H9 (cell line): ENCODE results near the gene ZSCAN32. TPM values are rescaled to one million over a fixed set of nuclear protein-coding genes. Genes with fewer than 3 reads are reported as not detected.

Experiments used
- DNase-seq: peaks from one replicate; pipeline ENCODE4 v3.0.0-alpha.2; 2017
- H2AFZ ChIP-seq: one replicate; pipeline ENCODE4 v1.6.1; 2013; ENCODE audit warnings: mild to moderate bottlenecking, low read length, control low read depth, moderate library complexity
- H2AK5ac ChIP-seq: 2 replicates; pipeline ENCODE4 v1.6.1; 2013; ENCODE audit warnings: low read length, control low read depth, mixed read lengths; ENCODE audit not compliant: insufficient read length
- H2BK120ac ChIP-seq: one replicate; pipeline ENCODE4 v1.6.1; 2013; ENCODE audit warnings: low read depth, mild to moderate bottlenecking, low read length, control low read depth, inconsistent platforms; ENCODE audit not compliant: poor library complexity, severe bottlenecking
- H2BK12ac ChIP-seq: 2 replicates; pipeline ENCODE4 v1.6.1; 2013; ENCODE audit warnings: low read length, control low read depth, mixed read lengths, low read depth; ENCODE audit not compliant: insufficient read length
- H2BK15ac ChIP-seq: 2 replicates; pipeline ENCODE4 v1.6.1; 2013; ENCODE audit warnings: low read depth, low read length, control low read depth
- H2BK20ac ChIP-seq: one replicate; pipeline ENCODE4 v1.6.1; 2013; ENCODE audit warnings: low read depth, mild to moderate bottlenecking, low read length, control low read depth, inconsistent platforms; ENCODE audit not compliant: poor library complexity, severe bottlenecking
- H2BK5ac ChIP-seq: 2 replicates; pipeline ENCODE4 v1.6.1; 2013; ENCODE audit warnings: low read length, control low read depth, mixed read lengths; ENCODE audit not compliant: insufficient read length
- H3K14ac ChIP-seq: 2 replicates; pipeline ENCODE4 v1.6.1; 2013; ENCODE audit warnings: low read length, control low read depth; ENCODE audit not compliant: insufficient read depth
- H3K18ac ChIP-seq: 2 replicates; pipeline ENCODE4 v1.6.1; 2013; ENCODE audit warnings: low read depth, mild to moderate bottlenecking, mixed read lengths, low read length, control low read depth; ENCODE audit not compliant: insufficient read length
- H3K23ac ChIP-seq: 2 replicates; pipeline ENCODE4 v1.6.1; 2013; ENCODE audit warnings: low read length, control low read depth, mixed read lengths, low read depth; ENCODE audit not compliant: insufficient read length
- H3K23me2 ChIP-seq: 2 replicates; pipeline ENCODE4 v1.6.1; 2013; ENCODE audit warnings: low read depth, mild to moderate bottlenecking, mixed read lengths, low read length, control low read depth; ENCODE audit not compliant: insufficient read length, poor library complexity, severe bottlenecking
- H3K27ac ChIP-seq: 2 replicates; pipeline ENCODE4 v1.5.1; 2013; ENCODE audit warnings: low read length, control low read depth, mixed read lengths, low read depth; ENCODE audit not compliant: insufficient read length
- H3K27me3 ChIP-seq: 2 replicates; pipeline ENCODE4 v1.6.1; 2013; ENCODE audit warnings: low read length, control low read depth, inconsistent platforms; ENCODE audit not compliant: insufficient read depth
- H3K4ac ChIP-seq: 2 replicates; pipeline ENCODE4 v1.6.1; 2013; ENCODE audit warnings: low read depth, mild to moderate bottlenecking, control low read depth, inconsistent platforms, low read length, moderate library complexity
- H3K4me1 ChIP-seq: 2 replicates; pipeline ENCODE4 v1.6.1; 2013; ENCODE audit warnings: low read length, control low read depth, inconsistent platforms; ENCODE audit not compliant: insufficient read depth
- H3K4me2 ChIP-seq: 2 replicates; pipeline ENCODE4 v1.6.1; 2013; ENCODE audit warnings: low read length, control low read depth, mixed read lengths; ENCODE audit not compliant: insufficient read length, insufficient read depth
- H3K56ac ChIP-seq: 2 replicates; pipeline ENCODE4 v1.6.1; 2013; ENCODE audit warnings: low read depth, mild to moderate bottlenecking, mixed read lengths, low read length, control low read depth; ENCODE audit not compliant: insufficient read length
- H3K79me1 ChIP-seq: 2 replicates; pipeline ENCODE4 v1.6.1; 2013; ENCODE audit warnings: low read depth, mild to moderate bottlenecking, moderate library complexity, low read length, control low read depth, inconsistent platforms; ENCODE audit not compliant: insufficient read depth, poor library complexity, severe bottlenecking
- H3K79me2 ChIP-seq: 2 replicates; pipeline ENCODE4 v1.6.1; 2013; ENCODE audit warnings: low read length, control low read depth, inconsistent platforms; ENCODE audit not compliant: insufficient read depth
- H3K9ac ChIP-seq: 2 replicates; pipeline ENCODE4 v1.6.1; 2013; ENCODE audit warnings: low read length, control low read depth, mixed read lengths; ENCODE audit not compliant: insufficient read length; ENCODE audit errors: extremely low read depth
- H3K9me3 ChIP-seq: one replicate; pipeline ENCODE4 v1.6.1; 2013; ENCODE audit warnings: low read depth, low read length, inconsistent platforms; ENCODE audit not compliant: control insufficient read depth
- H3T11ph ChIP-seq: one replicate; pipeline ENCODE4 v1.6.1; 2013; ENCODE audit warnings: mild to moderate bottlenecking, low read length, control low read depth, inconsistent platforms
- H4K20me1 ChIP-seq: one replicate; pipeline ENCODE4 v1.6.1; 2013; ENCODE audit not compliant: control insufficient read depth, insufficient read length, insufficient read depth
- H4K5ac ChIP-seq: 2 replicates; pipeline ENCODE4 v1.6.1; 2013; ENCODE audit warnings: low read depth, mild to moderate bottlenecking, mixed read lengths, low read length, control low read depth; ENCODE audit not compliant: insufficient read length
- H4K8ac ChIP-seq: replicated peaks from 2 replicates; pipeline ENCODE4 v1.6.1; 2013; ENCODE audit warnings: low read length, control low read depth, mixed read lengths, low read depth; ENCODE audit not compliant: insufficient read length
- H4K91ac ChIP-seq: 2 replicates; pipeline ENCODE4 v1.6.1; 2013; ENCODE audit warnings: low read depth, mild to moderate bottlenecking, moderate library complexity, mixed read lengths, low read length, control low read depth; ENCODE audit not compliant: insufficient read length
- H3K27ac Mint-ChIP-seq, 3 experiments: 2 replicates in 2 of 3; 3 replicates in 1 of 3; pipeline ENCODE4 v1.8.0; 2020 to 2021; ENCODE audit warnings: mixed read lengths in 3 of 3, mild to moderate bottlenecking in 1 of 3, moderate library complexity in 1 of 3
- H3K27me3 Mint-ChIP-seq: 2 replicates; pipeline ENCODE4 v1.8.0; 2021; ENCODE audit warnings: low read depth, mild to moderate bottlenecking, moderate library complexity, mixed read lengths
- H3K36me3 Mint-ChIP-seq, 3 experiments: 2 replicates in 2 of 3; 3 replicates in 1 of 3; pipeline ENCODE4 v1.8.0; 2020 to 2021; ENCODE audit warnings: low read depth in 3 of 3, mixed read lengths in 3 of 3; ENCODE audit not compliant: insufficient read depth in 1 of 3
- H3K4me1 Mint-ChIP-seq, 2 experiments: 2 replicates each; pipeline ENCODE4 v1.8.0; 2020; ENCODE audit warnings: mixed read lengths in 2 of 2
- H3K4me3 Mint-ChIP-seq, 2 experiments: 2 replicates in 1 of 2; 3 replicates in 1 of 2; pipeline ENCODE4 v1.8.0; 2020 to 2021; ENCODE audit warnings: mild to moderate bottlenecking in 2 of 2, mixed read lengths in 2 of 2, moderate library complexity in 1 of 2
- H3K9me3 Mint-ChIP-seq, 2 experiments: 2 replicates in 1 of 2; 3 replicates in 1 of 2; pipeline ENCODE4 v1.8.0; 2020; ENCODE audit warnings: mild to moderate bottlenecking in 2 of 2, mixed read lengths in 2 of 2, moderate library complexity in 1 of 2
- WGBS: extraction: QIAGEN DNeasy Blood & Tissue Kit; methylation state at CpG from one replicate; pipeline ENCODE4 v1.1.7; 2013; ENCODE audit warnings: missing lambda C conversion rate, low lambda C conversion rate, mixed read lengths; ENCODE audit not compliant: insufficient read length; ENCODE audit errors: extremely low coverage; 5-methylcytosine and 5-hydroxymethylcytosine counted together
- total RNA-seq: library from RNA; stranded (reverse); gene quantifications from 2 replicates; pipeline ENCODE4 v1.2.1, GENCODE V29; 2021
- TF ChIP-seq, protein P1 (sequence below): fragments of 200-600 bp; sonication (generic); conservative IDR thresholded peaks from 3 replicates; pipeline ENCODE4 v1.8.0; 2021; ENCODE audit warnings: antibody characterized with exemption, mild to moderate bottlenecking

Gene ZSCAN32
- total RNA-seq, 1 experiment from 2014 or later = 18.0 TPM

DNA sequence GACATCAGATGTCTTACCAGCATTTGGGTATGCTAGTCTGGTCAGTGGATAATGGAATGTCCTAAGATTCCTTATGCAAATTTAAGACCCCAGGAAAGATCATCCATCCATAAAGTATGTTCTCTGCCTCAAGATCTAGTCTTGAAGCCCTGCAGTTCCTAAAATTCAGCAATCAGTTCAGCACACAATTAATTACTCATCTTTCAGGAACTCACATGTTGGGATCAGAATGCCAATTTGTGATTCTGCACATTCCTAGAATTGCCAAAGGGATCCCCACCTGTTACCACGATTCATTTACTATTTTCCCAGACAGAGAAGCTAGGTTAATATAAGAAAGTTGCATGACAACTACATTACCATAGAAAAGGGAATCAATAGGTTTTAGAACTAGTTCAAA is 41.9 kb downstream of the ZSCAN32 start:
- H2BK20ac ChIP-seq = no peak overlapping the region
- H3K18ac ChIP-seq = no peak overlapping the region
- no peak overlapping the region for H2BK12ac ChIP-seq
- H3K4ac ChIP-seq = no peak overlapping the region
- Mint-ChIP-seq H3K4me3 (no peak overlapping the region), H3K27me3 (peaks cover 48% of the 10 kb centered on the region), H3K9me3 (peaks cover 66 to 73% of the 10 kb centered on the region in 2 experiments), H3K27ac (no peak overlapping the region), H3K36me3 (peaks cover 0 to 2% (median 0%) of the 10 kb centered on the region in 3 experiments; a peak in 1 of 7 replicates), H3K4me1 (no peaks in the 10 kb centered on the region)
- H3K27me3 ChIP-seq = no peaks in the 10 kb centered on the region
- H3K4me1 ChIP-seq = no peaks in the 10 kb centered on the region
- H2BK120ac ChIP-seq = no peak overlapping the region
- no peak overlapping the region for H2BK15ac ChIP-seq
- H3T11ph ChIP-seq = no peak overlapping the region
- H3K9me3 ChIP-seq = peaks cover 6% of the 10 kb centered on the region
- H3K9ac ChIP-seq = no peak overlapping the region
- H3K56ac ChIP-seq = no peak overlapping the region
- H4K5ac ChIP-seq = no peak overlapping the region
- H2AFZ ChIP-seq = no peak overlapping the region
- no peak overlapping the region for H3K27ac ChIP-seq
- H3K4me2 ChIP-seq = no peak overlapping the region
- H3K79me1 ChIP-seq = no peaks in the 10 kb centered on the region
- no peak overlapping the region for H3K14ac ChIP-seq
- DNase-seq = no peak
- no peak overlapping the region for H4K91ac ChIP-seq
- no peak overlapping the region for H2AK5ac ChIP-seq
- no peak overlapping the region for H3K23ac ChIP-seq
- TF ChIP-seq, protein P1, sequence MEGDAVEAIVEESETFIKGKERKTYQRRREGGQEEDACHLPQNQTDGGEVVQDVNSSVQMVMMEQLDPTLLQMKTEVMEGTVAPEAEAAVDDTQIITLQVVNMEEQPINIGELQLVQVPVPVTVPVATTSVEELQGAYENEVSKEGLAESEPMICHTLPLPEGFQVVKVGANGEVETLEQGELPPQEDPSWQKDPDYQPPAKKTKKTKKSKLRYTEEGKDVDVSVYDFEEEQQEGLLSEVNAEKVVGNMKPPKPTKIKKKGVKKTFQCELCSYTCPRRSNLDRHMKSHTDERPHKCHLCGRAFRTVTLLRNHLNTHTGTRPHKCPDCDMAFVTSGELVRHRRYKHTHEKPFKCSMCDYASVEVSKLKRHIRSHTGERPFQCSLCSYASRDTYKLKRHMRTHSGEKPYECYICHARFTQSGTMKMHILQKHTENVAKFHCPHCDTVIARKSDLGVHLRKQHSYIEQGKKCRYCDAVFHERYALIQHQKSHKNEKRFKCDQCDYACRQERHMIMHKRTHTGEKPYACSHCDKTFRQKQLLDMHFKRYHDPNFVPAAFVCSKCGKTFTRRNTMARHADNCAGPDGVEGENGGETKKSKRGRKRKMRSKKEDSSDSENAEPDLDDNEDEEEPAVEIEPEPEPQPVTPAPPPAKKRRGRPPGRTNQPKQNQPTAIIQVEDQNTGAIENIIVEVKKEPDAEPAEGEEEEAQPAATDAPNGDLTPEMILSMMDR = no peak
- H4K8ac ChIP-seq = no peak overlapping the region
- no peak overlapping the region for H2BK5ac ChIP-seq
- no peaks in the 10 kb centered on the region for H3K23me2 ChIP-seq
- no CpG with 5 or more reads among the region's 1 CpG for WGBS
- no peaks in the 10 kb centered on the region for H3K79me2 ChIP-seq
- H4K20me1 ChIP-seq = no peaks in the 10 kb centered on the region
